Liver (tissue), 9 donors: ENCODE data around the gene UGT1A10. TPM values are rescaled to one million over a fixed set of nuclear protein-coding genes. Genes with fewer than 3 reads are reported as not detected.

Experiments
- DNase-seq: peaks from one replicate; pipeline ENCODE4 v3.0.0-alpha.2; 2017; ENCODE audit warnings: low spot score
- H3K27ac ChIP-seq, 2 donors: one replicate each; pipeline ENCODE4 v1.7.0; 2013; ENCODE audit warnings: inconsistent platforms in 2 of 2, low read length in 2 of 2, control low read depth in 1 of 2, low read depth in 1 of 2, mild to moderate bottlenecking in 1 of 2
- H3K27me3 ChIP-seq, 4 donors: one replicate each; pipeline versions ENCODE4 v1.6.1 to v1.7.0; 2013; ENCODE audit warnings: low read length in 3 of 4, inconsistent platforms in 1 of 4, mild to moderate bottlenecking in 1 of 4, moderate library complexity in 1 of 4; ENCODE audit not compliant: control insufficient read depth in 4 of 4, insufficient read depth in 4 of 4
- H3K36me3 ChIP-seq, 4 donors: one replicate each; pipeline versions ENCODE4 v1.6.1 to v1.7.0; 2013; ENCODE audit warnings: low read length in 3 of 4, mild to moderate bottlenecking in 3 of 4, low read depth in 1 of 4, moderate library complexity in 1 of 4; ENCODE audit not compliant: control insufficient read depth in 4 of 4, insufficient read depth in 3 of 4
- H3K4me1 ChIP-seq, 4 donors: one replicate each; pipeline versions ENCODE4 v1.6.1 to v1.7.0; 2013; ENCODE audit warnings: low read length in 3 of 4, mild to moderate bottlenecking in 3 of 4, moderate library complexity in 1 of 4; ENCODE audit not compliant: control insufficient read depth in 4 of 4, insufficient read depth in 4 of 4
- H3K4me3 ChIP-seq, 3 donors: one replicate each; pipeline versions ENCODE4 v1.6.1 to v1.7.0; 2013; ENCODE audit warnings: low read length in 3 of 3, control low read depth in 1 of 3, low read depth in 1 of 3, mild to moderate bottlenecking in 1 of 3
- H3K9ac ChIP-seq, 2 donors: one replicate each; pipeline ENCODE4 v1.7.0; 2013; ENCODE audit warnings: low read length in 2 of 2, mild to moderate bottlenecking in 2 of 2, moderate library complexity in 2 of 2, control low read depth in 1 of 2, low read depth in 1 of 2
- H3K9me3 ChIP-seq, 4 donors: one replicate each; pipeline versions ENCODE4 v1.6.1 to v1.7.0; 2013; ENCODE audit warnings: low read length in 3 of 4; ENCODE audit not compliant: control insufficient read depth in 4 of 4
- ATF3 ChIP-seq: IDR thresholded peaks from 2 replicates; pipeline ENCODE4 v1.6.1; 2016; ENCODE audit warnings: antibody characterized with exemption
- CTCF ChIP-seq: fragments of 150-350 bp; IDR thresholded peaks from 2 replicates; pipeline ENCODE4 v1.5.1; 2017; ENCODE audit warnings: improper control_type of control experiment, low read depth, low read length; ENCODE audit not compliant: missing input control
- EGR1 ChIP-seq, 2 donors: IDR thresholded peaks; 2 replicates each; pipeline ENCODE4 v1.6.1; 2016 to 2018; ENCODE audit warnings: antibody characterized with exemption in 2 of 2, low read depth in 2 of 2
- FOXA1 ChIP-seq: IDR thresholded peaks from 2 replicates; pipeline ENCODE4 v1.6.1; 2016; ENCODE audit warnings: antibody characterized with exemption
- FOXA2 ChIP-seq: IDR thresholded peaks from 2 replicates; pipeline ENCODE4 v1.6.1; 2016; ENCODE audit warnings: antibody characterized with exemption
- GABPA ChIP-seq, 2 donors: IDR thresholded peaks in 1 of 2; conservative IDR thresholded peaks in 1 of 2; 2 replicates each; pipeline ENCODE4 v1.6.1; 2016; ENCODE audit warnings: antibody characterized with exemption in 2 of 2, mild to moderate bottlenecking in 1 of 2, moderate library complexity in 1 of 2
- HNF4A ChIP-seq, 2 donors: conservative IDR thresholded peaks; 2 replicates each; pipeline ENCODE4 v1.6.1; 2016; ENCODE audit warnings: antibody characterized with exemption in 2 of 2, mild to moderate bottlenecking in 2 of 2
- HNF4G ChIP-seq: IDR thresholded peaks from 2 replicates; pipeline ENCODE4 v1.6.1; 2016; ENCODE audit warnings: antibody characterized with exemption
- JUND ChIP-seq, 2 donors: IDR thresholded peaks; 2 replicates each; pipeline ENCODE4 v1.6.1; 2016; ENCODE audit warnings: antibody characterized with exemption in 2 of 2
- MAX ChIP-seq: IDR thresholded peaks from 2 replicates; pipeline ENCODE4 v1.6.1; 2016; ENCODE audit warnings: antibody characterized with exemption
- NR2F2 ChIP-seq: IDR thresholded peaks from 2 replicates; pipeline ENCODE4 v1.6.1; 2016; ENCODE audit warnings: antibody characterized with exemption
- RAD21 ChIP-seq, 2 donors: IDR thresholded peaks; 2 replicates each; pipeline ENCODE4 v1.6.1; 2016; ENCODE audit warnings: antibody characterized with exemption in 2 of 2, mild to moderate bottlenecking in 2 of 2
- REST ChIP-seq: IDR thresholded peaks from 2 replicates; pipeline ENCODE4 v1.6.1; 2016; ENCODE audit warnings: antibody characterized with exemption, mild to moderate bottlenecking
- RXRA ChIP-seq, 2 donors: IDR thresholded peaks; 2 replicates each; pipeline ENCODE4 v1.6.1; 2017 to 2018; ENCODE audit warnings: antibody characterized with exemption in 2 of 2, mild to moderate bottlenecking in 1 of 2
- SP1 ChIP-seq: IDR thresholded peaks from 2 replicates; pipeline ENCODE4 v1.6.1; 2018; ENCODE audit warnings: antibody characterized with exemption, mild to moderate bottlenecking
- TAF1 ChIP-seq: conservative IDR thresholded peaks from 2 replicates; pipeline ENCODE4 v1.6.1; 2016; ENCODE audit warnings: antibody characterized with exemption, mild to moderate bottlenecking
- YY1 ChIP-seq: IDR thresholded peaks from 2 replicates; pipeline ENCODE4 v1.6.1; 2016; ENCODE audit warnings: antibody characterized with exemption, mild to moderate bottlenecking
- ZBTB33 ChIP-seq: IDR thresholded peaks from 2 replicates; pipeline ENCODE4 v1.6.1; 2016; ENCODE audit warnings: antibody characterized with exemption
- WGBS: extraction: QIAGEN DNeasy Blood & Tissue Kit; methylation state at CpG from one replicate; pipeline ENCODE4 v1.1.7; 2013; 5-methylcytosine and 5-hydroxymethylcytosine counted together
- polyA plus RNA-seq, 2 donors: library from polyadenylated mRNA; stranded (reverse) in 1 of 2; unstranded in 1 of 2; fragments of 200-250 nt in 1 of 2; fragments of >200 nt in 1 of 2; fragmentation: Nextera tagmentation in 1 of 2; extraction: Ambion mirVana in 1 of 2; gene quantifications; one replicate each; pipeline versions ENCODE4 v1.2.1 to v1.2.3, GENCODE V29; 2013 to 2015
- total RNA-seq, 2 donors: library from RNA; depleted of rRNA; stranded (reverse); fragments of >200 nt; gene quantifications; one replicate each; pipeline ENCODE4 v1.2.3, GENCODE V29; 2014
- donor health status: healthy.
- donor health status: healthy.
- donor health status: healthy.
- donor health status: healthy.
- donor health status: healthy.

Gene UGT1A10
- total and polyA plus RNA-seq, 4 donors = 0.08 TPM; not detected in 2

GRCh38 chr2:233658610-233659009, 22.4 kb downstream of the UGT1A10 start (continued):
- TF ChIP-seq REST = no peak
- peak; percentile 93 to 94 for TF ChIP-seq HNF4A (conservative IDR thresholded peaks at IDR 0.05)
- no peak for TF ChIP-seq GABPA (IDR thresholded peaks at IDR 0.05 in 1 of 2, conservative IDR thresholded peaks at IDR 0.05 in 1 of 2)
- TF ChIP-seq CTCF = no peak

GRCh38 chr2:233663911-233664310, 27.7 kb downstream of the UGT1A10 start:
- Histone ChIP-seq H3K4me3 (no peak overlapping the region), H3K27me3 (no peaks in the 10 kb centered on the region), H3K9me3 (no peaks in the 10 kb centered on the region), H3K9ac (no peak overlapping the region), H3K27ac (no peak overlapping the region), H3K36me3 (no peaks in the 10 kb centered on the region), H3K4me1 (peaks cover 0 to 16% (median 7%) of the 10 kb centered on the region in 4 donors)
- TF ChIP-seq FOXA1 (no peak), YY1 (no peak), RXRA (IDR thresholded peaks at IDR 0.05) (no peak), MAX (no peak), JUND (IDR thresholded peaks at IDR 0.05) (no peak), EGR1 (IDR thresholded peaks at IDR 0.05; ENCODE audit: low read depth in 2 of 2) (no peak), RAD21 (IDR thresholded peaks at IDR 0.05) (no peak), HNF4A (conservative IDR thresholded peaks at IDR 0.05) (no peak), SP1 (no peak), NR2F2 (no peak), HNF4G (no peak)
- no peak for DNase-seq
- 58% methylated on average over 1 of the region's 1 CpG for WGBS

GRCh38 chr2:233668605-233669260, 32.5 kb downstream of the UGT1A10 start:
- 66% methylated on average over 4 of the region's 4 CpGs for WGBS
- DNase-seq = no peak
- peak overlapping the region; percentile 71 to 83 for H3K27ac ChIP-seq
- peak; percentile 53 to 88 for TF ChIP-seq RXRA (IDR thresholded peaks at IDR 0.05)
- TF ChIP-seq HNF4A (conservative IDR thresholded peaks at IDR 0.05) = peak; percentile 78 to 90
- no peak for TF ChIP-seq TAF1
- TF ChIP-seq CTCF = no peak
- peak; percentile 73 for TF ChIP-seq ZBTB33
- no peak for TF ChIP-seq EGR1 (IDR thresholded peaks at IDR 0.05; ENCODE audit: low read depth in 2 of 2)
- TF ChIP-seq HNF4G = peak; percentile 31
- peak; percentile 29 for TF ChIP-seq MAX
- peak; percentile 78 for TF ChIP-seq FOXA2
- peak in 1 of 2 donors; percentile 92 for TF ChIP-seq JUND (IDR thresholded peaks at IDR 0.05)
- TF ChIP-seq YY1 = peak; percentile 62
- TF ChIP-seq ATF3 = peak; percentile 58
- TF ChIP-seq FOXA1 = peak; percentile 63
- TF ChIP-seq NR2F2 = no peak
- no peak for TF ChIP-seq GABPA (IDR thresholded peaks at IDR 0.05 in 1 of 2, conservative IDR thresholded peaks at IDR 0.05 in 1 of 2)
- TF ChIP-seq SP1 = peak; percentile 47

More at GRCh38 chr2:233668605-233669260, 32.5 kb downstream of the UGT1A10 start:
- H3K4me3 ChIP-seq = no peak overlapping the region
- no peaks in the 10 kb centered on the region for H3K27me3 ChIP-seq
- no peaks in the 10 kb centered on the region for H3K9me3 ChIP-seq
- H3K9ac ChIP-seq = no peak overlapping the region
- no peaks in the 10 kb centered on the region for H3K36me3 ChIP-seq
- H3K4me1 ChIP-seq = peaks cover 2 to 24% (median 16%) of the 10 kb centered on the region in 4 donors
